HG03469 (cell line): ENCODE results near the gene TAGLN2.

Experiments used
- ATAC-seq: cut with Tn5 transposase; IDR thresholded peaks from one replicate; pipeline ENCODE4 v1.9.1; 2021; ENCODE audit warnings: mild to moderate bottlenecking, moderate library complexity, moderate number of reproducible peaks; ENCODE audit not compliant: unreplicated experiment

Gene TAGLN2

DNA sequence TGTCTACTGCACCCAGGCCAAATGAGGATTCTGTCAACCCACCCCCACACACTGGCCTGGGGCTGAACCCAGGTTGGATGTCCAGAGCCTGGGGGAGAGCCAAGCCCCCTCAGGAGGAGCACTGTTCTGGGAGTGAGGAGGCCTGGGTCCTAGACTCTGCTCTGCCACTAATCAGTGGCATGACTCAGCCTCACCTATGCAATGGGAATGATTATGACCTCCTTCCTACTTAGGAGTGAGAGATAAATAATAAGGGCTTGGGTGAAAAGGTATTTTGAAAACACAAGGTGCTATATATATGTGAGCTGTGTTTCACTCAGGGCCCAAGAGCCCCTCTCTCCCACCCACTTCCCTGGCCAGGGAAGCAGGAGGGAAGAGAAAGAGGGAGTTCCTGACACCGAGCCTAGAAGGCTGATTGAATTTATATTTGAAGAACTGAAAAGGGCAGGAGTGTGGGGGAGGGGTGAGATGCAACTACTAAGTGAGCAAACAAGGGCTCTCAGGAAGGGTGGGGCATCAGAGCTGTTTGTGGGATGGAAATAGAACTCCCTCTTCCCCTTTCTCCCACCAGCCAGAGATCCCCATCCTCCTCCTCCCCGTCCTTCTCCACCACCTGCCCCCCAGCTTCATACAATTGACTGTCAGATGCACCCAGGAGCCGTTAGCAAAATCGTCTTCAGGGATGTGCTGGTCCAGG is 11.9 kb upstream of the TAGLN2 start:
- ATAC-seq = no peak

DNA sequence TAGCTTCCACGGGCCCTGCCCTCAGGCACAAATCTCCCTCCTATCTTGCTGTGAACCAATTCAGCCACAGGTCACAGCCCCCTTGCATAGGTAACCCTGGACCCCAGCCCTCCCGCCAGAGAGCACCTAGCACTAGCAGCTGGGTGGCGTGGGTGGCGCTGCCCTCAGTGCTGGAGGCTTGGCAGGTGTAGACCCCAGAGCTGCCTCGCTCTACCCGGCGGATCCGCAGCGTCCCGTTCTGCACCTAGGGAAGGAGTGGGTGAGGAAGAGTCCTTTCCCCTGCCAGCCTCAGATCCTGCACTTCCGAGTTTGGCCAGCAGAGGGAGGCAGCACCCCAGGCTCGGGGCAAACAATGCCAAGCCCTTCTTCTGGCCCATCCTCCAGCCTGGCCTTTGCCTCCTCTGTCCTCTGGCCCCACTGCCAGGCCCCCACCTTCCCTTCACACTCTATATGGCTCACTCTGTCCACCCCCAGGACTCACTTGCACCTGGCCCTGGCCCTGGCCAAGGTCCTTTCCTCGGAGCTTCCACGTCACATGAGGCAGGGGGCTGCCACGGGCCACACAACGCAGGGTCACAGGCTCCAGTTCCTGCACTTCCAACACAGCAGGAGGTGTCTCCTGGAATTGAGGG is 11.1 kb upstream of the TAGLN2 start:
- ATAC-seq = no peak

- ATAC-seq = no peak
Measured at GRCh38 chr1:159935719-159936272, 10.5 kb upstream of the TAGLN2 start.

DNA sequence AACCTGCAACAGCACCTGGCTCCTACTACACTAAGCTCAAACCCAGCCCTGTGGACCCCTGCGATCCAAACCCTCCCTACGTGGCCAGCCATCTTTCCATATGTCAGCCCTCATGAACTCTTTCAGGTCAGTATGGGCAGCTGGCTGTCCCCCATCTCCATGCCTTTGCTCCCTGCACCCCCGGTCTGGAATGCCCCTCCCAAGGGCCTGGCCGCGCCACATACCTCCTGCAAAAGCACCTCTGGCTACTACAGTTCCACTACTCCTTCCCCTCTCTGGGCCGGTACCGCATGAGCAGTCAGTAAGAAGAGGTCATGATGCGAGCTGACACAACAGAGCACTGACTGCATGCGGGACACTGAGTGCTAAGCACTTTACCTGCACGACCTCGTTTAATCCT is 10.0 kb upstream of the TAGLN2 start:
- ATAC-seq = no peak

DNA sequence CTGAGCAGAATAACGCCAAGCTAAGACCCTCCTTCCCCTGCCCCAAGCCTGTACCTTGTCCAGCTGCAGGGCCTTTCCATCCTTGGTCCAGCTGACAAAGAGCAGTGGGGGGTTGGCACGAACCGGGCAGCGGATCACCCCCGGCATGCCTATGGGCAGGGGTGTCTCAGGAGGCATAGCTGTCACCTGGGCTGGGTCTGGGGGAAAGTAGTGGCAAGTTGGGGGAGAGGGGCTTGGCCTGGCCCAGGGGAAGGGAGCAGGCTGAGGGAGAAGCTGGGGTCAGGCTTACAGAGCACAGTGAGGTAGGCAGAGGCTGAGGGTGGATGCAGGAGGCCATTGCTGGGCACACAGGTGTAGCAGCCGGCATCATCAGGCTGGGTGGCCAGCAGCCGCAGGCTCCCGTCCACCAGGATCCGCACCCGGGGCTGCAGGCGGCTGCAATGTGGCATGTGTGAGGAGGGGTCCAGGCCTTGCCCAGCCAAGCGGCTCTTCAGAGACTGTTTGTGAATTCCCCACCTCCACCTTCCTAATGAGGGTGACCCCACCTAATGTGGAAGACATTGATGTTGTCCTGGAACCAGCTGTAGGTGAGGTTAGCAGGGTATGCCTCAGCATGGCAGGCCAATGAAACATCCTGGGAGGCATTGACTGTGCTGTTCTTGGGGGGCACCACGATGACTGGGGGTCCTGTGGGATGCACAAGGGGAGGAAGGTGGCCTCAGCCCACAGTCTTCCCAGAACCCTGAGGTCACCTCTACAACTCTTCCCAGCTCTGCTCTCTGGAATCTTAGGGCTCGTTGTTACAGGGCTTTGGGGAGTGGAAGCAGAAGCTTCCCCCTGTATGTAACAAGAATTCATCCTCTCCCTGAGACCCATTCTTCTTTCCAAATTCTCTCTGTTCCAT is 9.1 kb upstream of the TAGLN2 start:
- ATAC-seq = no peak

DNA sequence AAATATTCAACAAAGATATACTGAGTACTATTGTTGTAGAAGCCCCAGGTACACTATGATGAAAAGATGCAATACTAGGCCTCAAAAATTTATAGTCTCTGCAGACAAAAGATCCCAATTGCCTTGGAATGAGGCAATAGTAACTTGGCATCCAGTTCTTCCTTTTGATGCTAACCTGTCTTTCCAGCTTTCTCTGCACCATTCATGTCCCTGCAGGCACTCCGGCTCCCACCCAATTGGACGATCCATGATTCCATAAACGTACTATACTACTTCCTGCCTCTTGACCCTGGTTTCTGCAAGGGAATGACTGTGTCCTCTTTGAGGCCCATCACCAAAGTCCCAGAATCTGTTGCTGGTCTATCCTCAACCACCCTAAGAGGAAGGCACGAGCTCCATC is 8.0 kb upstream of the TAGLN2 start:
- ATAC-seq = no peak

DNA sequence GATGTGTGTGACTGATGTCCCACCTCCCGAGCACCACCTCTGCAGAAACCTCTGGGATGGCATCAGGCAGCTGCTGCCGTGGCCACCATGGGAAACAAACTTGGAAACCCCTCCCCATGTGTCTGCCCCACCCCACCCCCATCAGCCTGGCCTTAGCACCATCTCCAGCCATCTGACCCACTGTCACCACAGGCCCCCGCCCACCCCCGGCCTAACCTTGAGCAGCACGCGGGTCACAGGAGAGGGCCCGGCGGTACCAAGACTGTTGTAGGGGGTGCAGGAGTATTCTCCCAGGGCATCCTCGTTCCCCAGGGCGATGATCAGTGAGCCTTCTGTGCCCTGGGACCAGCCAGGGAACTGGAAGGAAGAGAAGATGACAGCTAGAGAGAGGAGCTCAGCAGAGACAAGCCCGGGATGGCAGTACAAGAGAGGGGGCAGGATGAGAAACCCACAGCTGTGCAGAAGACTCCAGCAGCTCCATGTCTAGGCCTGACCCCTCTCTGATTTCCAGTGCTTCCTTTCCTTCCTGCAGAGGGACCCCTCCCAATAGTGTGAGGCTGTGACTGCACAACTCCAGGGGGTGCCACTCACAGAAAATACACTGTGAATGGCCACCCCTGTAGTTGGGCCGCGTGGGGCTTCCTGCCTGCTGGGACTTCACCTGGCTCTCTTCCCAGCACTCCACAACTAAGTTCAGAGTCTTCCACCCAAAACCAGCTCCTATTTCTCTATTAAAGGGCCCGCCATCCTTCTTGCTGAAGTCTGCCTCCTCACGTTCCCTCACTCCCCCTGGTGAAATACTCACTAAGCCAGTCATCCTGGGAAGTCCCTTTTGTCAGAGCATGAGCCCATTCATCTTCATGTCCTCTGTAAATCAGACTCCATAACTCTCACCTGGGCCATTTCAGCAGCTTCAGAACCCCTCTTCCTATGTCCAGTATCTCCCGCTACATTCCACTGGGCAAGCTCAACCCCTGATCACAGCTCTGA is 7.3 kb upstream of the TAGLN2 start:
- ATAC-seq = no peak

DNA sequence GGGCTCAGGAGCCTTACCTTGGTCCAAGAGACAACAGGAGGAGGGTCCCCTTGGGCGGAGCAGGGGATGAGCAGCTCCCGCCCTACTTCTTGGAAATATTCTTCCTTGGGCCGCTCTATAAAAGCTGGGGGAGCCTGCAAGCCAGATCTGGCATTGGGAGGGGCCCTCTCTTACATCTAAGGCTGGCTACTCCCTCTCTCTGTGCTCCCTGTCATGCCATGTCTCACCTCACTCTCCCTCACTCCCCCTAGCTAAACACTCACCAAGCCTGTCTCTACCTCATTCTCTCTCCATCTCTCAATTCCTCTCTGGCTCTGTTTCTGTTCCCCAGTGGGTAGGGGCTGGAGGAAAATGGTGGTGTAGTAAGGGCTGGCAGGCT is 6.5 kb upstream of the TAGLN2 start:
- no peak for ATAC-seq

DNA sequence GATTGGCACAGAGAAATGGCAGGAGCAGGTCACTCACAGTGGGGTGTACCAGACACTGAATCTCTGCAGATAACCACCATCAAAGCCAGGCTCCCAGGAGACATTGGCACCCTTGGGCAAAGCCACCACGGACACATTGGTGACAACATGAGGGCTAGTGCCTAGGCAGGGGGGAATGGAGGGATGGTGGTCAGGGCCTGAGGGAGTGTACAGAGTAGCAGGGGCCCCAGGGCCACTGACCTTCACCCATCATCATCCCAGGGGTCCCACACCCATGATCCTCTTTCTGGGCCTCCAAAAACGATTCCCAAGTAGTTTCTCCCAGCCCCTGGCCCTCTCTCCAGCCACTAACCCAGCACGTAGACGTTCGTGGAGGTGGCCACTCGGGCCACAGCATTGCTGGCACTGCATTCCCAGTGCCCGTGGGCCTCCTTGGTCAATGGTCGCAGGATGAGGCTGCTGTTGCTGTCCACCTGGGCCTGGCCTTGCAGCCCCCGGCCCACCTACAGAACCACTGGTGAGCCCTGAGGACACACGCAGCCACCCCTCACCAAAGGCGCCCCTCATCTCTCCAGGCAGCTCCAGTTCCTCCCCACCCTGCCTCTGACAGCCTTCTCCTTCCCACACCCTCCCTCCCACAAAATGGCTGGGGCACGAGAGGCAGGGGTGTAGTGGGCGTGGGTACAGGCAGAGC is 5.9 kb upstream of the TAGLN2 start:
- ATAC-seq = no peak

GRCh38 chr1:159930634-159931033 is 5.3 kb upstream of the TAGLN2 start:
- ATAC-seq = no peak

DNA sequence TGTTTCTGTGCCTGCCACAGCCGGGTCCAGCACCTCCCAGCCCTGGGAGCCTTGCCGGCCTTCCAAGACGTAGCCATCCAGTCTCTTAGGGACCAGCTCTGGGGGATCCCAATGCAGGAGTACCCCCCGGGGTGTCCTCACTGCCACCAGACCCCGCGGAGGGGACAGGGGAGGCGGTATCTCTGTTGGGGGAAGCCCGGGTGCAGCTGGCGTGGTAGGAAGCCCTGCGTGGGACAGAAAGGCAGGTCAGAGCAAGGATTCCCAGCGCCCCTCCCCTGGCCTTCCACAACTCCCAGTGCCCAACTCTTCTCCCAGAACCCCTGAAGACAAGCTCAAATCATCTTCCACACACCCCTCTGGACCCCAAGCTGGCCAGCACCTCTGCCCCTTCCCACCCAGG is 4.9 kb upstream of the TAGLN2 start:
- ATAC-seq = no peak

DNA sequence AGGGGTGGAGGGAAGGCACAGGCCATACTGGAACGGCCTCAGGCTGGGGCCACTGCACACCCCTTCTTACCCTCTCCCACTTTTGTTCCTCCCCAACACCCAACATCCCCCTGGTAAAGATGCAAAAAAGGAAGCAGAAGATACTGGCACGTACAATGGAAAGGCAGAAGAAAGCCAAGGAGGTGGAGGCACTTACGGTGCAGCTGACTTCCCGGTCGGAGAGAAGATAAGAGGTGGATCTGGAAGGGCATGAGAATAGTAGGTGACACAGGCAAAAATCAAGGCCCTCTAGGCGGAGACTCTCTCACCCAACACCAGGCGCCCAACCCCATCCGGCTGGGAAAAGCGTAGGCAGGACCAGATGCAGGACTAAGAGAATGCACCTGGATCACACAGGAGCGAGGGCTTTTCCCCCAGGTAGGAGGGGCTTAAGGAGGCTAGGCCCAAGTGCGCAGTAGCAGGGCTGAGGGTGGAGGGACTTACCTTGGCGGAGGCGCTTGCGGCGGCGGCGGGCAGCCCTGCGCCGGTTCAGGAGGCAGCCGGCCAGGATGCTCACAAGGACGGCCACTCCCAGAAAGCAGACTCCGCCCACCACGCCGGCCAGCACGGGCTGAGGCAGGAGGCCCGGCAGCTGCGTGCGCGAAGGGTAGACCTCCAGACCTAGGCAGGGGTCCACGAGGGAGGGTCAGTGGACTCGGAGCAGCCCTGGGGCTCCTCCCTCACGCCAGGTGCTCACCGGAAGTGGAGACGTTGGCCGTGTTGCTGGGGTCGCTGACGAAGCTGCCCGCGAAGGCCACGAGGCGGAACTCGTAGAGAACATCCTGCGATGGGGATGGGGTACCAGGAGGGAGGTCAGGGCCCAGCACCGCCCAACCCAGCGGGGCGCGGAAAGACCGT is 4.1 kb upstream of the TAGLN2 start:
- ATAC-seq = no peak

DNA sequence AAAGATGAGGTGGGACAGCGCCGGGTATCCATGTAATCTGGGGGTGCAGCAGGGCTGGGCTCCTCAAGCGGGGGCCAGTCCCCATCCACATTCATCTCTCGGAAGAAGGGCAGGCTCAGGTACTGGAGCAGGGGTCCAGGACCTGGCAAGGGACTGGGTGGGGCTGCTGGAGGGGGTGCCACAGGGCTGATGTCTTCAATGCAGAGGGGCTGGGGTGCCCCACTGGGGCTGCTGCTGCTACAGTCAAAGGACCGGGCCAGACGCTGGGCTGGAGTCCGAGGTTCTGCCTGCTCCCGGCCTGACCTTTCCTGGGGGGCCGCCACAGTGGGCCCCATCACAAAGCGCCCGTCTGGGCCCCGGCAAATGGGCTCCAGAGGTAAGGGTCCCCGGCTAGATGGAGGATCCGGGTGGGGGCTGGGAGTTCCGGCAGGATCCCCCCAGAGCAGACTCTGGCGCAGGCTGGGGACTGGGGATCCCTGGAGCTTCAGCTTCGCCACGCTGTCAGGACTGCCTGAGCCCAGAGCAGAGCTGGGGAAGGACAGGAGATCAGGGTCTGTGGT is 3.3 kb upstream of the TAGLN2 start:
- ATAC-seq = no peak

DNA sequence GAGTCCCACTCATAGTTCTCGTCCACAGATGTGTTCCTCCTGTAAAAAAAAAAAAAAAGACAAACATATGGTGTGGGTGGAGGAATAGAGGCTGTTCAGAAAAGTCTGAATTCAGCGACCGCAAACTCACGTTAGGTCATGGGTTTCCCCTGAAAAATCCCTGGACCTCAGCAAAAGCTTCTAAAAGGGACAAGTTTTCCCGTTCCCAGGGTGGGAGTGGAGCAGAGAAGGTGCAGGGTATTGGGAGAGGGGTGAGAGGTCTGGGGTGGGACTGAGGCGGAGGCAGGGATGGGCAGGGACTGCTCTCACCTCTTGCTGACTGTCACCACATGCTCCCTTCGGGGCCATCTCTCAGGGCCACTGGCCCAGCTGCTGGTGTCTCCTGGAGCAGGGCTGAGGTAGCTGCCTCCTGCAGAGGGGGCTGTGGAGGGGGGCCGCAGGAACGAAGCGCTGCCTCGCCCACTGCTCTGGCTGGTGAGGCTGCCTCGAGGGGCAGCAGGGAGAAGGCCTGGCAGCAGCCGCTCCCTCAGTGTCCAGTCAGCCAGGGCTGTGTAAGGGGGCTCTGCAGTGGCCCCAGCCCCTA is 2.6 kb upstream of the TAGLN2 start:
- ATAC-seq = no peak

- ATAC-seq = no peak
Measured at GRCh38 chr1:159927211-159927848, 2.0 kb upstream of the TAGLN2 start.

DNA sequence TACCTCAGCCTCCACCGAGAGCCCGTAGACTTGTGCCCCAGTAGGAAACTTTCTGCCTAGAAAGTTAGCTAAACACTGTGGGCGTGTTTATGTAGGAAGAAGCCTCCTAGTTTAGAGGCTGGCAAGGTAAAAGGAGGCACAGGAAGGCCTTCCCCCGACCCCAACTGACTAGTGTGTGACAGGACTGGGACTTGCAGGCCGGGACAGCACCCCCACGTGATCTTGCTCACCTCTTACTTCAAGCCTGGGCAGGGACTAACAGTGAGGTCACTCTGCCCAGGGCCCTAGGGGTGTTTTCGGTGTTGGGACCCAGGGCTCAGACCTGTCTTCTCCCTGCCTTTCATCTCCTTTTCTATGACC is 392 bp upstream of the TAGLN2 start:
- ATAC-seq = no peak

DNA sequence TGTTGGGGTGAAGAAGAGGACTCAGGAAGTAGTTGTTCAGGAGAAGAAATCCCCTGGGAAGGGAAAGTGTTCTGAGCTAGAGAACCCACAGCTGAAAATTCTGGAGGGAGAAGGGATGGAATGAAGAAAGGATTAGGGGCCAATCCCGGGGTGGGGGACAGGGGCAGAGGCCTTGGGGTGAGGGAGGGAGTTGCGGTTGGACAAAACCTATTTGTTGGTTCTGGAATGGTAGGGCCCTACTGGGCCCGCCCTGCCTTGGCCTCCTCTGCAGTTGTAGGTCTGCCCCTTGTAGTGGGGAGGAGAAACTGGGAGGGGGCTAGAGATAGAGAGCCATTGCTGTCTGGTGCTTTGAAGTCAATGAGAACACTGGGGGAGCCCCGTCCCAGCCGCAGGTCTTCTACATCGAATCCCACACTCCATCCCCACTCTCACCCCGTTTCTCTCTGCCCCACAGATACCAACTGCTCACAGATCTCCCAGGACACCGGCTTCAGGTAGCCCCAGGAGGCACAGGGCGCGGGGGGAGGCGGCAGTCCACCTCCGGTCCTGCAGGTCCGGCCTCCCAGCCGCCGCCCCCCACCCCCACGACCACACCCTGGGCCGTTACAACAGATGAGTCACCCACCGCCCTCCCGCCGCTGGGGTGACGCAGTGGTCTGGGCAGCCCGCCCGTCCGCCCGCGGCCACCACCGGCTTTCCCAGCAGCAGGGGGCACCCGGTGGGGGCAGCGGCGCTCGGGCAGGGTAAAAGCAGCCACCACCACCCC is 1.1 kb downstream of the TAGLN2 start:
- no peak for ATAC-seq
